ENCODE results near the gene ZSWIM6. TPM values are rescaled to one million over a fixed set of nuclear protein-coding genes. Genes with fewer than 3 reads are reported as not detected.

The ZSWIM6 gene
- total RNA-seq, 1 experiment from 2014 or later: 10.8 TPM

DNA sequence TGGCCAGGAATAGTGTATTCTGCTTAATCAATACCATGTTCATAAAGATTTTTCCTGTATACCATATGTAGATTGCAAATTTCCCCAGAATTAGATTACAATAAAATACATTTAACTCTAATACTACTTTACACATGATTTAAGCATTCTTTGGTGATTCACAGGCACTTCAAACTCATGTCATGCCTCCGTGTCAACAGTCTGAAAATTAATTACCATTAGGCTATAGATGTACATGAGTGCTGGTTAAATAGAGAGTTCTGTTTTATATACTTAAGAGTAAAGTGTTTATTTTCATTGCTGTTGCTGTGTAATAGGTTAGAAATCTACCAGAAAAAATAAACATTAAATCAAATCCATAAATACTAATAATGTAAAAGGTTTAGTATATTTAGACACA, 159.8 kb downstream of the ZSWIM6 start:
- DNase-seq (ENCODE audit: low read depth, low spot score) (no peak), ATAC-seq (no peak)
- intact Hi-C loops (cut with micrococcal nuclease; ENCODE audit: unreplicated experiment): no loop called here
- Histone ChIP-seq H3K27me3 (ENCODE audit: control insufficient read depth, insufficient read depth, low read length) (no peaks in the 10 kb centered on the region), H3K4me3 (ENCODE audit: low read depth in 2 of 2, low read length in 2 of 2) (no peak overlapping the region), H3K36me3 (ENCODE audit: control insufficient read depth, insufficient read depth, low read length) (no peaks in the 10 kb centered on the region), H3K27ac (ENCODE audit: low read length) (no peak overlapping the region), H3K4me1 (ENCODE audit: control insufficient read depth, insufficient read depth, low read length) (no peaks in the 10 kb centered on the region), H3K9me3 (ENCODE audit: control insufficient read depth, insufficient read depth, low read depth, low read length) (no peaks in the 10 kb centered on the region)
- TF ChIP-seq, protein P1, sequence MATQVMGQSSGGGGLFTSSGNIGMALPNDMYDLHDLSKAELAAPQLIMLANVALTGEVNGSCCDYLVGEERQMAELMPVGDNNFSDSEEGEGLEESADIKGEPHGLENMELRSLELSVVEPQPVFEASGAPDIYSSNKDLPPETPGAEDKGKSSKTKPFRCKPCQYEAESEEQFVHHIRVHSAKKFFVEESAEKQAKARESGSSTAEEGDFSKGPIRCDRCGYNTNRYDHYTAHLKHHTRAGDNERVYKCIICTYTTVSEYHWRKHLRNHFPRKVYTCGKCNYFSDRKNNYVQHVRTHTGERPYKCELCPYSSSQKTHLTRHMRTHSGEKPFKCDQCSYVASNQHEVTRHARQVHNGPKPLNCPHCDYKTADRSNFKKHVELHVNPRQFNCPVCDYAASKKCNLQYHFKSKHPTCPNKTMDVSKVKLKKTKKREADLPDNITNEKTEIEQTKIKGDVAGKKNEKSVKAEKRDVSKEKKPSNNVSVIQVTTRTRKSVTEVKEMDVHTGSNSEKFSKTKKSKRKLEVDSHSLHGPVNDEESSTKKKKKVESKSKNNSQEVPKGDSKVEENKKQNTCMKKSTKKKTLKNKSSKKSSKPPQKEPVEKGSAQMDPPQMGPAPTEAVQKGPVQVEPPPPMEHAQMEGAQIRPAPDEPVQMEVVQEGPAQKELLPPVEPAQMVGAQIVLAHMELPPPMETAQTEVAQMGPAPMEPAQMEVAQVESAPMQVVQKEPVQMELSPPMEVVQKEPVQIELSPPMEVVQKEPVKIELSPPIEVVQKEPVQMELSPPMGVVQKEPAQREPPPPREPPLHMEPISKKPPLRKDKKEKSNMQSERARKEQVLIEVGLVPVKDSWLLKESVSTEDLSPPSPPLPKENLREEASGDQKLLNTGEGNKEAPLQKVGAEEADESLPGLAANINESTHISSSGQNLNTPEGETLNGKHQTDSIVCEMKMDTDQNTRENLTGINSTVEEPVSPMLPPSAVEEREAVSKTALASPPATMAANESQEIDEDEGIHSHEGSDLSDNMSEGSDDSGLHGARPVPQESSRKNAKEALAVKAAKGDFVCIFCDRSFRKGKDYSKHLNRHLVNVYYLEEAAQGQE (IDR thresholded peaks at IDR 0.05; ENCODE audit: insufficient read depth in 1 of 2, low read depth in 2 of 2, low read length in 1 of 2): no peak
- TF ChIP-seq SIN3A (IDR thresholded peaks at IDR 0.05; ENCODE audit: borderline replicate concordance, insufficient read depth, low read depth, low read length) (no peak), TCF7L2 (IDR thresholded peaks at IDR 0.05; ENCODE audit: low read depth, low read length) (no peak), POLR2AphosphoS5 (IDR thresholded peaks at IDR 0.05; ENCODE audit: low read depth, low read length) (no peak)
- TF ChIP-seq, protein P2, sequence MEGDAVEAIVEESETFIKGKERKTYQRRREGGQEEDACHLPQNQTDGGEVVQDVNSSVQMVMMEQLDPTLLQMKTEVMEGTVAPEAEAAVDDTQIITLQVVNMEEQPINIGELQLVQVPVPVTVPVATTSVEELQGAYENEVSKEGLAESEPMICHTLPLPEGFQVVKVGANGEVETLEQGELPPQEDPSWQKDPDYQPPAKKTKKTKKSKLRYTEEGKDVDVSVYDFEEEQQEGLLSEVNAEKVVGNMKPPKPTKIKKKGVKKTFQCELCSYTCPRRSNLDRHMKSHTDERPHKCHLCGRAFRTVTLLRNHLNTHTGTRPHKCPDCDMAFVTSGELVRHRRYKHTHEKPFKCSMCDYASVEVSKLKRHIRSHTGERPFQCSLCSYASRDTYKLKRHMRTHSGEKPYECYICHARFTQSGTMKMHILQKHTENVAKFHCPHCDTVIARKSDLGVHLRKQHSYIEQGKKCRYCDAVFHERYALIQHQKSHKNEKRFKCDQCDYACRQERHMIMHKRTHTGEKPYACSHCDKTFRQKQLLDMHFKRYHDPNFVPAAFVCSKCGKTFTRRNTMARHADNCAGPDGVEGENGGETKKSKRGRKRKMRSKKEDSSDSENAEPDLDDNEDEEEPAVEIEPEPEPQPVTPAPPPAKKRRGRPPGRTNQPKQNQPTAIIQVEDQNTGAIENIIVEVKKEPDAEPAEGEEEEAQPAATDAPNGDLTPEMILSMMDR (IDR thresholded peaks at IDR 0.05): no peak
- ChIA-PET POLR2A (no interaction called here), CTCF (no interaction called here)
- BruUV-seq (replicated peaks): no TSS peak
- in situ Hi-C loops (cut with HindIII; ENCODE audit: low pct_unique_long_range_greater_than_20kb, low sequenced_read_pairs): no loop called here

DNA sequence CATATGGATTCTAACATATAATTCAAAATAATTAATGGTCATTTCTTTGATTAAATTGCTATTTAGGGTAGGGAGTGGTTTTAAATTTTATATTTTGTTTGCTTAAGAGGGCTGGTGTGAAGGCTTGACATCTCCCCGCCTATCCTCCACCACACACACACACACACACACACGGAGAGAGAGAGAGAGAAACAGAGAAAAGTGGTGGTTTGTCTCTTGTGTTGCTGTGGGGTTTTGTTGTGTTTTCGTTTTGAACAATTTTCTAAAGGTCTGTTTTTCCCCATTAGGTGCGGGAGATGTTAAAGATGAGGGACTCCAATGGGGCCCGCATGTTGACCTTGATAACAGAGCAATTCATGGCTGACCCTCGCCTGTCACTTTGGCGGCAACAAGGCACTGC, 161.9 kb downstream of the ZSWIM6 start:
- no TSS peak for BruUV-seq (replicated peaks)
- ATAC-seq: no peak
- POLR2A ChIA-PET: no interaction called here
- DNase-seq (ENCODE audit: low read depth, low spot score): no peak
- CTCF ChIA-PET: no interaction called here
- no peak overlapping the region for H3K4me3 ChIP-seq (ENCODE audit: low read depth in 2 of 2, low read length in 2 of 2)
- TF ChIP-seq SIN3A (IDR thresholded peaks at IDR 0.05; ENCODE audit: borderline replicate concordance, insufficient read depth, low read depth, low read length) (no peak), TCF7L2 (IDR thresholded peaks at IDR 0.05; ENCODE audit: low read depth, low read length) (no peak), POLR2AphosphoS5 (IDR thresholded peaks at IDR 0.05; ENCODE audit: low read depth, low read length) (no peak)
- TF ChIP-seq, protein P1 (IDR thresholded peaks at IDR 0.05; ENCODE audit: insufficient read depth in 1 of 2, low read depth in 2 of 2, low read length in 1 of 2): no peak
- TF ChIP-seq, protein P2 (IDR thresholded peaks at IDR 0.05): no peak
- H3K27me3 ChIP-seq (ENCODE audit: control insufficient read depth, insufficient read depth, low read length): no peaks in the 10 kb centered on the region
- no peaks in the 10 kb centered on the region for H3K4me1 ChIP-seq (ENCODE audit: control insufficient read depth, insufficient read depth, low read length)
- no peaks in the 10 kb centered on the region for H3K9me3 ChIP-seq (ENCODE audit: control insufficient read depth, insufficient read depth, low read depth, low read length)
- in situ Hi-C loops (cut with HindIII; ENCODE audit: low pct_unique_long_range_greater_than_20kb, low sequenced_read_pairs): no loop called here
- no peak overlapping the region for H3K27ac ChIP-seq (ENCODE audit: low read length)
- intact Hi-C loops (cut with micrococcal nuclease; ENCODE audit: unreplicated experiment): no loop called here
- H3K36me3 ChIP-seq (ENCODE audit: control insufficient read depth, insufficient read depth, low read length): no peaks in the 10 kb centered on the region; the same call in 1 of the 2 replicates
